Measurements from ENCODE around the gene OFD1.

DNA sequence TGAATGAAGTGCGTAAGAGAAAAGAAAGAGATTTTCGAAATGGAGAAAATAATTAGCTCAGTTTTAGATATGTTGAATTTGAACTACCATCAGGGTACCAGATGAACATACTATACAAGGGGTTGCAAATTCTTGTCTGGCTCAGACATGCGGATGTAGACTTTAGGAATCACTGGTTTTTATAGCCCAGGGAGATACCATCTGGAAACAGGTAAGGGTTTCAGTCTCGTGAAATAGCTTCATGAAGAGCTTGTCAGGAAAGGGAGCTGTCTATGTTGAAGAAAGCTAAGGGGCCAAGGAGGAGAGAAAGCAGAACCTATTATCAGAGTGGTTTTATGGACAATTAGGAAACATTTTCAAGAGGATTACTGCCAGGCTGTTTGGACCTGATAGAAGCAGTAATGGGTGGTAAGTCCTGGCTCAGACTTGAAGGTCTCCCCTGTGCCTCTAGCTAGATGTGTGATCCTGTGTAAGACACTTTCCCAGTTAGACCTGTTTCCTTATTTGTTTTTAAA is 38.9 kb upstream of the OFD1 start:
- no peak for TF ChIP-seq ZBTB8A (tag by site-specific recombination; IDR thresholded peaks at IDR 0.05)
- TF ChIP-seq, protein P1, sequence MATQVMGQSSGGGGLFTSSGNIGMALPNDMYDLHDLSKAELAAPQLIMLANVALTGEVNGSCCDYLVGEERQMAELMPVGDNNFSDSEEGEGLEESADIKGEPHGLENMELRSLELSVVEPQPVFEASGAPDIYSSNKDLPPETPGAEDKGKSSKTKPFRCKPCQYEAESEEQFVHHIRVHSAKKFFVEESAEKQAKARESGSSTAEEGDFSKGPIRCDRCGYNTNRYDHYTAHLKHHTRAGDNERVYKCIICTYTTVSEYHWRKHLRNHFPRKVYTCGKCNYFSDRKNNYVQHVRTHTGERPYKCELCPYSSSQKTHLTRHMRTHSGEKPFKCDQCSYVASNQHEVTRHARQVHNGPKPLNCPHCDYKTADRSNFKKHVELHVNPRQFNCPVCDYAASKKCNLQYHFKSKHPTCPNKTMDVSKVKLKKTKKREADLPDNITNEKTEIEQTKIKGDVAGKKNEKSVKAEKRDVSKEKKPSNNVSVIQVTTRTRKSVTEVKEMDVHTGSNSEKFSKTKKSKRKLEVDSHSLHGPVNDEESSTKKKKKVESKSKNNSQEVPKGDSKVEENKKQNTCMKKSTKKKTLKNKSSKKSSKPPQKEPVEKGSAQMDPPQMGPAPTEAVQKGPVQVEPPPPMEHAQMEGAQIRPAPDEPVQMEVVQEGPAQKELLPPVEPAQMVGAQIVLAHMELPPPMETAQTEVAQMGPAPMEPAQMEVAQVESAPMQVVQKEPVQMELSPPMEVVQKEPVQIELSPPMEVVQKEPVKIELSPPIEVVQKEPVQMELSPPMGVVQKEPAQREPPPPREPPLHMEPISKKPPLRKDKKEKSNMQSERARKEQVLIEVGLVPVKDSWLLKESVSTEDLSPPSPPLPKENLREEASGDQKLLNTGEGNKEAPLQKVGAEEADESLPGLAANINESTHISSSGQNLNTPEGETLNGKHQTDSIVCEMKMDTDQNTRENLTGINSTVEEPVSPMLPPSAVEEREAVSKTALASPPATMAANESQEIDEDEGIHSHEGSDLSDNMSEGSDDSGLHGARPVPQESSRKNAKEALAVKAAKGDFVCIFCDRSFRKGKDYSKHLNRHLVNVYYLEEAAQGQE (tag by site-specific recombination; IDR thresholded peaks at IDR 0.05) = no peak
- no peak for TF ChIP-seq ZNF510 (tag by site-specific recombination; IDR thresholded peaks at IDR 0.05; ENCODE audit: insufficient replicate concordance)
- no peak for TF ChIP-seq TCF7L2 (IDR thresholded peaks at IDR 0.05; ENCODE audit: borderline replicate concordance, low read depth, low read length)
- TF ChIP-seq ZNF138 (tag by site-specific recombination; IDR thresholded peaks at IDR 0.05; ENCODE audit: borderline replicate concordance) = no peak
- TF ChIP-seq, protein P2, sequence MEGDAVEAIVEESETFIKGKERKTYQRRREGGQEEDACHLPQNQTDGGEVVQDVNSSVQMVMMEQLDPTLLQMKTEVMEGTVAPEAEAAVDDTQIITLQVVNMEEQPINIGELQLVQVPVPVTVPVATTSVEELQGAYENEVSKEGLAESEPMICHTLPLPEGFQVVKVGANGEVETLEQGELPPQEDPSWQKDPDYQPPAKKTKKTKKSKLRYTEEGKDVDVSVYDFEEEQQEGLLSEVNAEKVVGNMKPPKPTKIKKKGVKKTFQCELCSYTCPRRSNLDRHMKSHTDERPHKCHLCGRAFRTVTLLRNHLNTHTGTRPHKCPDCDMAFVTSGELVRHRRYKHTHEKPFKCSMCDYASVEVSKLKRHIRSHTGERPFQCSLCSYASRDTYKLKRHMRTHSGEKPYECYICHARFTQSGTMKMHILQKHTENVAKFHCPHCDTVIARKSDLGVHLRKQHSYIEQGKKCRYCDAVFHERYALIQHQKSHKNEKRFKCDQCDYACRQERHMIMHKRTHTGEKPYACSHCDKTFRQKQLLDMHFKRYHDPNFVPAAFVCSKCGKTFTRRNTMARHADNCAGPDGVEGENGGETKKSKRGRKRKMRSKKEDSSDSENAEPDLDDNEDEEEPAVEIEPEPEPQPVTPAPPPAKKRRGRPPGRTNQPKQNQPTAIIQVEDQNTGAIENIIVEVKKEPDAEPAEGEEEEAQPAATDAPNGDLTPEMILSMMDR (tag by site-specific recombination; IDR thresholded peaks at IDR 0.05) = no peak
- no peak for TF ChIP-seq ZNF175 (tag by site-specific recombination; IDR thresholded peaks at IDR 0.05)
- no peak for TF ChIP-seq SALL2 (tag by site-specific recombination; IDR thresholded peaks at IDR 0.05; ENCODE audit: borderline replicate concordance)
- no peak for TF ChIP-seq ZNF701 (tag by site-specific recombination; IDR thresholded peaks at IDR 0.05)
